ENCODE measurements around the gene TMEM205.
"Not testable (repeated sequence)": the region's sequence is repeated elsewhere in the genome, so short reads cannot be mapped to it uniquely, and the experiment has no call there.

The TMEM205 gene

DNA sequence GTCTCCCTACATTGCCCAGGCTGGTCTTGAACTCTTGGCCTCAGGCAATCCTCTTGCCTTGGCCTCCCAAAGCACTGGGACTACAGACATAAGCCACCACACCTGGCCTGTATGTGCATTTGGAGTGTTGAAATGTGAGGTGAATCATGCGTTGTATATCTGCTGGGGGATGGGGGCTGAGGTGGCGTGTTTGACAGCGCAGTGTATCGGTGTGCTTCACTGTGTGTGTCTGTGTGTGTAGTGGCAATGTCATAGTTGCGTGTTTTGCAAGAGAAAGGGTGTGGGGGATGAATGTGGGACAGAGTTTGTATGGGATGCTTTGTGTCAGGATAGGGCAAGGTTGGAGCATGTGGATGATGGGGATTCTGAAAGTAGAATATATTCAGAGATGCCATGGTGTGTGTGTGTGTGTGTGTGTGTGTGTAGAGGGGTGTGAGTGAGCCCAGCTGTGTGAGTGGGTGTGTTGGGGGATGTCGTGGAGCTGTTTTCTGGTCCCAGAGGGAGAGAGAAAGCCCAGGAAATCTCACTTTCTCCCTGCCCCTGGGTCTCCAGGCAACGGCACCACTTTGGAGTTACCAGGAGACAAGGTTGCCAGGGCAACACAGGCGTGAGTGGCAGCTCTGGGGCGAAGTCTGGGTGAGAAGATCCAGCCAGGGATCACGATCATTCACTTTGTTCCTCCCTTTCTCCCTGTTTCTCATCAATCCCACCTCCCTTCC lies 27.3 kb upstream of the TMEM205 start:
- peak; percentile 59 for DNase-seq (ENCODE audit: low read depth, low spot score)

DNA sequence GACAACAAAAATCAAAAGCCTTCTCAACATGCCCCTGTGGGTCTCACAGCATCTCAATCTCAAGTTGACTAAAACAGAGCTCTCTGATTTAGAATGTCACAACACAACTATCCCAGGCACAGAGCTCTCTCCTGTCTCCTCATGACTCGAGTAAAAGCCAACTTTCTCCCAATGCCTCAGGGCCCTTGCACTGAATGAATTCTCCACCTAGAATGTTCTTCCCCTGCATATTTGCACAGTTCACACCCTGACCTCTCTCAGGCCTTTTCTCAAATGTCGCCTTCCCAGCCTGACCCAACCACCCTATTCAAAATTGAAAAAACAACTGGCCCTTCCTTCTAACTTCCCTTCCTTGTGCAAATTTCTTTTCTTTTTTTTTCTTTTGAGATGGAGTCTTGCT lies 24.7 kb upstream of the TMEM205 start:
- DNase-seq (ENCODE audit: low read depth, low spot score), result no peak

DNA sequence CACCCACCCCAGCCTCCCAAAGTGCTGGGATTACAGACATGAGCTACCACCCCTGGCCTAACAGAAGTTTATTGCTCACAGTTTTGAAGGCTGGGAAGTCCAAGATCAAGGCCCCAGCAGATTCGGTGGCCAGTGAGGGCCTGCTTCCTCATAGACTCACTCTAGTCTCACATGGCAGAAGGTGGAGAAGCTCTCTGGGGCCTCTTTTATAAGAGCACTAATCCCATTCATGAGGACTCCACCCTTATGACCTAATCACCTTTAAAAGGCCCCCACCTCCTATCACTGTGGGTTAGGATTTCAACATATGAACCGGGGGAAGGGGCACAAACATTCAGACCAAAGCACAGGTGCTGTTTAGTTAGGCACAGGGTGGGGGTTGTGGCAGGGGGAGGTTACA lies 21.5 kb upstream of the TMEM205 start:
- no peak for DNase-seq (ENCODE audit: low read depth, low spot score)

DNA sequence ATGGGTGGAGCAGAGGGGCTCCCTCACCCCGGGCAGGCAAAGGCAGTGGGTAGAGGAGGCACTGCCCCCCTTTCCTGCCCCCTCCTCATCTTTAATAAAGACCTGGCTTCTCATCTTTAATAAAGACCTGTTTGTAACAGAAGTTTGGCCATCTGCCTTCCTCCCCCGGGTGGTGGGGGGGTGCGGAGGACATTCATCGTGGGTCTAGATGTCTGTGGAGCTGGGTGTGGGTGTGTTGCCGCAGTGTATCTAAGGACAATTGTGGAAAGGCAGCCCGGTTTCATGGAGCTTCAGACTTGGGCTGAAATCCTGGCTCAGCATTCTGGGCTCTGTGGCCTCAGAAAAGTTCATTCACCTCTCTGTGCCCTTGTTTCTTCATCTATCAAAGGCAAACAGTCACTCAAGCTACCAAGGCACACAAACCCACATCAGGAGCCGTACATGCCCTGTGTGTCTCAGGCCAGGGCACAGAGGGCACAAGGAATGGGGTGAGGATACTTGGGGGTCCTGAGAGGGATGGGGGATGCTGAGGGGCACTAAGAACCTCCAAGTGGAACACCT lies 19.6 kb upstream of the TMEM205 start:
- DNase-seq (ENCODE audit: low read depth, low spot score), result no peak

DNA sequence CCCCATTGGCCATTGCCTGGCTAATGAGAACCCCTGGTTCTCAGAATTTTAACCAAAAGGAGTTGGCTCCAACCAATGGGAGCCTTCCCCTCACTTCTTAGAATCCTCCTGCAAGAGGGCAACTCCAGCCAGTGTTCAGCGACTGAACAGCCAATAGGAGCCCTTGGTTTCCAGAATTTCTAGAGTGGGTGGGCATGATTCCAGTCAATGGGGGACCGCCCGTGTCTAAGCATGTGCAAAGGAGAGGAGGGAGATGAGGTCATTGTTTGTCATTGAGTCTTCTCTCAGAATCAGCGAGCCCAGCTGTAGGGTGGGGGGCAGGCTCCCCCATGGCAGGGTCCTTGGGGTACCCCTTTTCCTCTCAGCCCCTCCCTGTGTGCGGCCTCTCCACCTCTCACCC lies 18.9 kb upstream of the TMEM205 start:
- no peak for DNase-seq (ENCODE audit: low read depth, low spot score)

DNA sequence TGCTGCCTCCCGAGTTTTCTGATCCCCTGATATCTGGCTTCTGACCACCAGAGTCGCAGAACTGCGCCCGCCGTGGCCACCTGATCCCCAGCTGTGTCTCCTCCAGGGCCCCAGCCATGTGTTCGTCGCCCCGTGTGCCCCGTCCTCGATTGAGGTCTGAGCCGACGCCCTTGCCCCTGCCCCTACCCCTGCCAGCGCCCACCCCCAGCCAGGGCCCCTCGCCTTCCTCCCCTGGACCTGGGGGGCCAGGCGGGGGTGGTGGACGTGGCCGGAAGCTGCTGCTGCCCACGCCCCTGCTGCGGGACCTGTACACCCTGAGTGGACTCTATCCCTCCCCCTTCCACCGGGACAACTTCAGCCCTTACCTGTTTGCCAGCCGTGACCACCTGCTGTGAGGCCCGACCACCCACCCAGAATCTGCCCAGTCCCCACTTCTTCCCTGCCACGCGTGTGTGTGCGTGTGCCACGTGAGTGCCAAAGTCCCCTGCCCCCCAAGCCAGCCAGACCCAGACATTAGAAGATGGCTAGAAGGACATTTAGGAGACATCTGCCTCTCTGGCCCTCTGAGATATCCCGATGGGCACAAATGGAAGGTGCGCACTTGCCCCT lies 18.3 kb upstream of the TMEM205 start:
- DNase-seq (ENCODE audit: low read depth, low spot score), result no peak

DNA sequence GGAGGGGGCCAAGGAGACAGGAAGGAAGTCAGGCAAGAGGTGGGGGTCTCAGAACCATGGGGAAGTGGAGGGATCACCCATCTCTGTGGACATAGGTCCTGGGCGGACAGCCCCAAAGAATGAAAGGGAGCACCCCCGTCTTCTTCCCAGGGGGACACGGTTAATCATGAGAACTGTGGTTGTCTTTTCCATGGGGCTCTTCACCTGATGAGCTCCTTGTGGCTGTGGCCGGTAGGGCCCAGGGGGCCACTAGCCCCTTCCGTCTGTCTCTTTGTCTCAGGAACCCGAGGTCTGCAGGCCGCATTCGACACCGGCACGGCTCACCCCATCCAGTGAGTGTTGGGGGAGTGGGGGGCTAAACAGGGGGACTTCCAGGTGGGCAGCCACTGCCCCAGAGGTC lies 17.8 kb upstream of the TMEM205 start:
- DNase-seq (ENCODE audit: low read depth, low spot score), result no peak

DNA sequence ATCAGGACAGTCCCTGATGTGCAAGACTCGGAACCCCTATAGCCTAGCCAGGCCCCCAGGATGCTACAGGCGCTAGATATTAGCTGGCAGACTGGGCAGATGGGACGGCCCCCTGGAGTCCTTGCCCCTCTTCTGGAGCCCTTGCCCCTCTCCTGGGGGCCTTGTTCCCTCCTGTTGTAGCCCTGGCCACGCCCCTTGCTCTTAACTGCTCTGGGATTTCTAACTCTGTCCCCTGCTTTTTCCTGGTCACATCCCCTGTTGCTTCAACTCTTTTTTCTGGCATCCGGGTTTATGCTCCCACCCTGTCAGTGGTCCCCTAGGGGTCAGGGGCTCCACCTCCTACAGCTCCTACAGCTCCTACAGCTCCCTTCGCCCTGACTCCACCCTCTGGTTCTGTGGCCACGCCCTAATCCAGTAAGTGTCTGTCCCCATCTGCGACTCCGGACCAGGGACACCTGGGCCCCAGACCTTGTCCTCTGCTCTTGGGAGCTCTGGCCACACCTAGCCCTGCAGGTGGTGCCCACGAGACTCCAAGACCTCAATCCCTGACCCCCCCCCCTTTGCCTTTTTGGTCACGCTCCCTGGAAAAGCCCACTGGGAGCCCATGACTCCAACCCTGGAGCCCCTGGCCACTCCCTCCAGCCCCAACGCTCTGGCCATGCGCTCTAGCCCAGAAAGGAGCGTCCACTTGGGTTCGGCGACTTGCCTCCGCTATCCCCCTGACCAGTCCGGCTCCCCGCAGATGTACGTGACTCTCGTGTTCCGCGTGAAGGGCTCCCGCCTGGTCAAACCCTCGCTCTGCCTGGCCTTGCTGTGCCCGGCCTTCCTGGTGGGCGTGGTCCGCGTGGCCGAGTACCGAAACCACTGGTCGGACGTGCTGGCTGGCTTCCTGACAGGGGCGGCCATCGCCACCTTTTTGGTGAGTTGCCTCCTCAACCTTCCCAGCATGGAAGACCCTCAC lies 16.0 kb upstream of the TMEM205 start:
- no peak for DNase-seq (ENCODE audit: low read depth, low spot score)

DNA sequence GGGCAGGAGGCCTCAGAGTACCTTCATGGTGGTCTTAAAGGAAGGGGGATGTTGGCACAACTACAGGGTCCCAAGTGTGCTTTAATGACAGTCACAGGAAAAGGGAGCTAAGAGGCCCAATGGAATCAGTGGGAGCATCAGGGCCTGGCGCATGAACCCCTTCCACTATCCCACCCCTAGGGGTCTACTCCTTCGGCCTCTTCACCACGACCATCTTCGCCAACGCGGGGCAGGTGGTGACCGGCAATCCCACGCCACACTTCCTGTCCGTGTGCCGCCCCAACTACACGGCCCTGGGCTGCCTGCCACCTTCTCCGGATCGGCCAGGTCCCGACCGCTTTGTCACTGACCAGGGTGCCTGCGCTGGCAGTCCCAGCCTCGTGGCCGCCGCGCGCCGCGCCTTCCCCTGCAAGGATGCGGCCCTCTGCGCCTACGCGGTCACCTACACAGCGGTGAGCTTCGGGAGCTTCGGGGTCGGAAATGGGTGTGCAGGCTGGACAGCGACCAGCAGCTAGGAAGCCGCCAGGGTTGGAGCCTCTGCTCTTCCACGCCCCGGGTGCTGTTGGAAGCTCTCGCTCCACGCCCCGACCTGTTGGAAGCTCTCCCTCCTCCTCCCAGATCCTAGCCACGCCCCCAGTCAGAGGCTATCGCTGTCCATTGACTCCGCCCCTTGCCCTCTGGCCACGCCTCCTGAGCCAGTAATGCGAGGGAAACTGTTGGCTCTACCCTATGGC lies 15.1 kb upstream of the TMEM205 start:
- peak; percentile 97 for DNase-seq (ENCODE audit: low read depth, low spot score)

DNA sequence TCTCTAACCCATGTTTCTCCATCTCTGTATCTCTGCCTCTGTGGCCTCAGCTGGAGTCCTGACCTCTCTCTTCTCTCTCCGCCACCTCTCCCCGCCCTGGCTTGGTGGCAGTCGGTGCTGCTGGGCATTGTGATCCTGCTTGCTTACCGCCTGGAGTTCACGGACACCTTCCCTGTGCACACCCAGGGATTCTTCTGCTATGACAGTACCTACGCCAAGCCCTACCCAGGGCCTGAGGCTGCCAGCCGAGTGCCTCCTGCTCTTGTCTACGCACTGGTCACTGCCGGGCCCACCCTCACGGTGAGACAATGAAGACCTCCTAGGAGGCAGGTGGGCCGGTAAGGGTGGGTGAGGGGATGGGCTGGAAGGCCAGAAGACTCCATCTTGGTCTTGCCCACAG lies 13.4 kb upstream of the TMEM205 start:
- no peak for DNase-seq (ENCODE audit: low read depth, low spot score)

DNA sequence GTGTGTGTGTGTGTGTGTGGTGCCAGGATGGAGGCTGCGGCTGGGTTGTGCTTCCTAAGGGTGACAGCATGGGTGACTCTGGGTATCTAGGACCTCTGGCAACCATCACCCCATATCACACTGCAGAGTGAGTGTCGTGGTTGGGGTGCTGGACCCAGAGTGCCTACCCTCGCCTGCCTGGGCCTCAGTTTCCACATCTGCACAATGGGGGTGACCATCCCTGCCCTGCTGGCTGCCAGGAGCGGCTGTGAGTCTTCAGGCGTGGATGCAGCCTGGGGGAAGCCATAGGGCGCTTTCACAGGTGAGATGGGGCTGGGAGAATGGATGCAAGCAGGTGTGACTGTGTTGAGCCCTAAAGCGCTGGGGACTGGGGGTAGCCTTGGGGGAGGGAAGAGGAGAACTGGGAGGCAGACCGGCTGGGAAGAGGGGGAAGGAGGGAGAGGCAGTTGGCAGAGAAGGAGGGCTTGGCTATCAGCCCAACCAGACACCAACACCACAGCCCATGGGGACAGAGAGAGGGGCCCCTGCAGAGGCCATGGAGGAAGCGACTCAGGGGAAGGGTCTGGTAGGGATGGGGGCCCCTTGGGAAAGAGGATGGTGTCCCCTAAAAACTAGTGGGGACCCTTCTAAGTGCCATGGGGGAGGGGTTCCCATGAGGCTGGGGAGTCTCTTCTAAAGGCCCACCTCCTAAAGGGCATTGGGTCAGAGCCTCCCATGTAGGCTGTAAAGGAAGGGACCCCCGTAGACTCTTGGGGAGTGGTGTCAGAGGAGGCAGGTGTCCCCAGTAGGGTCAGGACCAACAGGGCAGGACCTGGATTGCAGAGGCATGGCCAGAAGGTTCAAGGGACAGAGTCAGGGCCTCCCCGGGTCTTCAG lies 10.8 kb upstream of the TMEM205 start:
- no peak for DNase-seq (ENCODE audit: low read depth, low spot score)

DNA sequence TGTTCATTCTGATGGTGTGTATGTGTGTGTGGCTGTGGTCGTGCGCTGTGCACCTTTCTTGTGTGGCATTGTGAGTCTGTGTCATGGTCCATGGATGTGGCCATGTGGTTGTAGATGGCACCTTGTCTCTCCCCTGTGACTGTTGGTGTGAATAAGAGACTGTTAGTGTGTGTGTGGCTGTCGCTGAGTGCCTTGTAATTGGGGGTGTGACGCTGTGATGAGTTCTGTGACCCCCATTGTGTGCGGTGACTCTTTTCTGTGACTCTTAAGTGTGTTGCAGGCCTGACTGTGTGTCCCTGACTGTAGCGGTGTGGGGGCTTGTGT lies 10.0 kb upstream of the TMEM205 start:
- DNase-seq (ENCODE audit: low read depth, low spot score), result no peak

DNA sequence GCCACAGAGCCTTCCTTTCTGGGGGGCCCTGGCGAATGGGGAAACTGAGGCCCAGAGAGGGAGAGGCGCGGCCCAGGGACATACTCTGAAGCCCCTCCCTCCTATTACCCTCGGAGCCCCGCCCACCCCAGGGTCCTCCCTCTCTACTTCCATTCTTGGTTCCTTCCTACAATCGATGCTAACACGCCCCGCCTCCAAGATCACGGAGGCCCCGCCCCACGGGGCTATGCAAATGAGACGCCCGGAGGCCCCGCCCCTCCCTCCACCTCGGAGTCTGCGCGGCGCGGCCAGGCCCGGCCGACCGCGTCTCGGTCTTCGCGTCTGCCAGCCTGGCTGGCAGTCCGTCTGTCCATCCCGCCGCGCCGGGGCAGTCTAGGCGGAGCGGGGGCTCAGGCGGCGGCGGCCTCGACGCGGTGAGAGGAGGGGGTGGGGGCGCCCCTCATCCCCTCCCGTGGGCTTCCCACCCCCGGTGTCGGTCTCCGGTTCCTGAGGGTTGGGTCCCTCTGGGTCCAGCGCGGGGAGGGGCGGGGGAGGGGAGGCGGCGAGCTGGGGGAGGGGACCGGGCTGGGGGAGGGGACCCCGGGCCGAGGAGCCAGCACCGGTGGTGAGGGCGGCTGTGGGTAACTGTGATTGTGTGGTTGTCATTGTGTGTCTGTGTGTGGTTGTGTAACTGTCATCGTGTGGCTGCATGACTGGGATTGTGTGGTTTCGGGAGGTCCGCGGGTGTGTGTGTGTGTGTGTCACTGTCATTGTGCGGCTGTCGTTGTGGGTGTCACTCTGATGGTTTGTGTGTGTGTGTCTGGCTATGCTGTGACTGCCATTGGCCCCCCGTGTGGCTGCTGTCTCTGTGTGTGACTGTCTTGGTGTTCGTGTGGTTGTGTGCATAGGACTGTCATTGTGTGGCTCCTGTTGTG lies 9.3 kb upstream of the TMEM205 start, which contains the start of gene PLPPR2:
PLPPR2 (plus strand) TSS at position 273 of the 914 bp plus-strand sequence. CDS start 2,242 bp downstream, outside the sequence.
- DNase-seq (ENCODE audit: low read depth, low spot score), result peak; percentile 91

DNA sequence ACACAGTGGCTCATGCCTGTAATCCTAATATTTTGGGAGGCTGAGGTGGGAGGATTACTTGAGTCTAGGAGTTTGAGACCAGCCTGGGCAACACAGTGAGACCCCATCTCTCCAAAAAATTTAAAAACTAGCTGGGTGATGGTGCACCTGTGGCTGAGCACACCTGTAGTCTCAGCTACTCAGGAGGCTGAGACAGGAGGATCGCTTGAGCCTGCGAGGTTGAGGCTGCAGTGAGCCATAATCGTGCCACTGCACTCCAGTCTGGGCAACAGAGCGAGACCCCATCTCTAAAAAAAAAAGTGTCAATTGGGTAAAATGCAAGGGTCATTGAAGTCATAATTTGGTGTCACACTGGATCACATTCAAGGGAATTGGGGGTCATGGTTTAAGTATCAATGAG lies 8.0 kb upstream of the TMEM205 start:
- DNase-seq (ENCODE audit: low read depth, low spot score), result not testable (repeated sequence)

DNA sequence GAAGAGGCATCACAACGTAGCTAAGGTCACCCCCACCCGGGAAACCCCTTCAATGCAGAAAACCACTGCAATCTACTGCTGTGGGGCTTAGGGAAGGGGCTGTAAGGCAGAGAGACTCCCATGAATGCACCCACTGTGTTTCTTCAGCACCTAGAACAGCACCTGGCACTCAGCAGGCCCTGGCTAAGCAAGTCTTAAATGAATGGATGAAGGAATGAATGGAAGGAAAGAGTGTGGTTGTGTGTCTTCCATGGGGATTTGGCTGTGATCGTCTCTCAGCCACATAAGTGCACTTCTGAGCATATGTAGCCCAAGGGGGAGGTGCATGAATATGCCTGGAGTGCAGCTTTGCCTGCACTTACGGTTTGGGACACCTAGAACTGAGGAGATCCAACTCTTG lies 3.1 kb upstream of the TMEM205 start:
- DNase-seq (ENCODE audit: low read depth, low spot score), result no peak

DNA sequence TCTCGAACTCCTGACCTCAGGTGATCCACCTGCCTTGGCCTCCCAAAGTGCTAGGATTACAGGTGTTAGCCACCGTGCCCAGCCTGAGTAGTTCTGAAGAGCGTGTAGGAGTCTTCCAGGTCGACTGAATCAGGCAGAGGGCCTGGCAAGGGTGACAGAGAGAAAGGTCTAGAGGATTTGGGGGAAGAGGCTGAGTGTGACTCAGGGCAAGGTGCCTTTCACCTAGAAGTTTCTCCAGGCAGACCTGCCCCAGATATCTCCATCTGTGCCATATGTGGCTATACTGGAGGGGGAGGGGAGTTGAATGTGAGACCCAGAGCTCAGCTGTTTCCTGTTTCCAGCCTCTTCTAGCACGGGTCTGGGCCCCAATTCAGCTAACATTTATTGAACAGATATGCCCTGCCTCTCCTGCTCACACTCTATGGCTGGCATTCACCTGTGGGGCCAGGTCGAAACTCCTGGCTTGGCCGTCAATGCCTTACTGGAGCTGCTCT lies 1.5 kb upstream of the TMEM205 start:
- no peak for DNase-seq (ENCODE audit: low read depth, low spot score)

DNA sequence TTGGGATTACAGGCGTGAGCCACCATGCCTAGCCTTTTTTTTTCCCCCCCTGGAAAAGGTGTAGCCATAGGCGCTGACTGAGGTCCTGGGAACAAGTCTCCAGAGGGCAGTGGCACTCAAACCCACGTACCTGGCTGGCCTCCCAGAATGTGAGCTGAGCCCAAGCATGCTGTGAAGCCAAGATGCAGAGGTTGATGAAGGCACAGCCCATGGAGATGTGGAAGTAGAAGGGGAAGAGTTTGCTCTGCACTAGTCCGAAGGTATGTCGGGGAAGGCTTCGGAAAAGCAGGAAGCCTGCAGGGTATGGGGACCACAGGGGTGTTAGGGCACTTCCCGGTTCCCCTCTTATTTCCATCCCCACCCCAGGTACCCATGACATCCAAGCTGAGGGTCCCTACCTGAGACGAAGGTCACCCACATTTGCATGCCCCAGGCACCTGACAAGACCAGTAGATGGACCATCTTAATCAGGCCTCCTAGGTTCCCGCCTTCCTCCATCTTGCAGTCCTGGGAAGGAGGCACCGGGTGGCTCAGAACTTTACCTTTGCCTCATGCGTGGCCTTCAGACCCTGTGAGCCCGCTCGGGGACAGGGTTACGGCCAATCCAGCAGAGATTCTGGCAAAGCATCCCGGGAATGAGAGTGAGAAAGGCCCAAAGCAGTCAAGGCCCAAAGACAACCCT lies 805 bp downstream of the TMEM205 start:
- no peak for DNase-seq (ENCODE audit: low read depth, low spot score)

DNA sequence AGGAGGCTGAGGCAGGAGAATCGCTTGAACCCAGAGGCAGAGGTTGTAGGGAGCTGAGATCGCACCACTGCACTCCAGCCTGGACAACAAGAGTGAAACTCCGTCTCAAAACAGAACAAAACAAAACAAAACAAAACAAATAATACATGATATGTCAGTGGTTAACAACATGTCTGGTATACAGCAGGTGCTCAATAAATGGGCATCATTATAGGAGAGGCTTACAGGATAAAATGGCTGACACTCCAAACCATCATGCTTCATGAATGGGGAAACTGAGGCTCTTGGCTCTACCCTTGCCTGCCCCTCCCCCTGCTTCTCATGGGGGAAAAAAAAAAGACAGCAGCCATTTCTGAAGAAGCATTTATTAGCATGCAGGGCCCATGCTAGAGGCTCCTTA lies 3.6 kb downstream of the TMEM205 start:
- DNase-seq (ENCODE audit: low read depth, low spot score), result no peak

DNA sequence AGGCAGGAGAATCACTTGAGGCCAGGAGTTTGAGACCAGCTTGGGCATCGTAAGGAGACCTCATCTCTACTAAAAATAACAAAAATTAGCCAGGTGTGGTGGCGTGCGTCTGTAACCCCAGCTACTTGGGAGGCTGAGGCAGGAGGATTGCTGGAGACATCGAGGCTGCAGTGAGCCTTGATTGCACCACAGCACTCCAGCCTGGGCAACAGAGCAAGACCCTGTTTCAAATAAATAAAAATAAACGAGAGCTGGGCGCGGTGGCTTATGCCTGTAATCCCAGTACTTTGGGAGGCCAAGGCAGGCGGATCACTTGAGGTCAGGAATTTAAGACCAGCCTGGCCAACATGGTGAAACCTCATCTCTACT lies 6.0 kb downstream of the TMEM205 start:
- DNase-seq (ENCODE audit: low read depth, low spot score), result not testable (repeated sequence)

All from ELF-1 (cell line).